DMS114 treated with DMSO at 0.1 percent for 48 hours (cell line): ENCODE results near the gene WDR70.
"Not testable (repeated sequence)": the region's sequence is repeated elsewhere in the genome, so short reads cannot be mapped to it uniquely, and the experiment has no call there.

Source experiments
- DNase-seq: peaks from one replicate; lab custom pipeline; 2025; ENCODE audit not compliant: unreplicated experiment; lab: John Stamatoyannopoulos, UW

Gene WDR70

GRCh38 chr5:37628876-37629275, 249.8 kb downstream of the WDR70 start:
- no peak for DNase-seq

GRCh38 chr5:37631939-37632338, 252.8 kb downstream of the WDR70 start:
- DNase-seq = no peak

- no peak for DNase-seq
Measured at GRCh38 chr5:37637165-37637845, 258.2 kb downstream of the WDR70 start.

DNA sequence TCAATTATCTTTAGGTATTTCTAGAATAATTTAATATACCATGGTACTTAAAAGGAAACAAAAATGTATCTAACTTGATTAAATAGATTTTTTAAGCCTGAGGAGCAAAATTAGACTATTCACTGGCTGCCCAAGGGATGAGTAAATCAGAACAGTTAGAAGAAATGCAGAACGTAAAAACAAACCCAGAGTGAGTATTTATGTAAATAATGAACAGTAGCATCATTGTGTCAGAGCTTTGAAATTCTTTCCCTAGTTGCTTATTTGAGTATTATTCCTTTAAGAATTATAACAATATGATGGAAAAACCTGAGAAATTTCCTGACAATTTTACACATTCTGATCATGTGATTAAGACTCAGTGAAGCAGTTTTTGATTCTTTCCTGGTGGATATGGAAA, 259.8 kb downstream of the WDR70 start:
- DNase-seq = no peak

DNA sequence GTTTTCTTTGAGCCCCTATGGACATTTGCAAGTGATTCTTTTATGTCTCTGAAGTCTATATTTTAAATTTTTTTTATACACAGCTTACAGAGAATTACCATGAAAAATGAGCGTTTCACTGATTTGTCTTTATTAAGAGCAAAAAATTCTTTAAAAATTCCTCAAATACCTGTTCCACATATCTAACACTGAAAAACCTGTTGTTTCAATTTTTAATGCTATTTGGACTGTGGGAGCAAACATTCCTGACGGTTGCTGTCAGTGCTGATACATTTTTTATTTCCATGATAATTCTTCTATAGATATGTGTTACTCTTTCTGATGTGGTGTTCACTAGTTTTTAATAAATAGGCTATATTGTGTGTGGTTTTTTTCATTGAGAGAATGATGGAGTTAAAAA, 261.0 kb downstream of the WDR70 start:
- no peak for DNase-seq

- no peak for DNase-seq
Measured at GRCh38 chr5:37641933-37642332, 262.8 kb downstream of the WDR70 start.

DNA sequence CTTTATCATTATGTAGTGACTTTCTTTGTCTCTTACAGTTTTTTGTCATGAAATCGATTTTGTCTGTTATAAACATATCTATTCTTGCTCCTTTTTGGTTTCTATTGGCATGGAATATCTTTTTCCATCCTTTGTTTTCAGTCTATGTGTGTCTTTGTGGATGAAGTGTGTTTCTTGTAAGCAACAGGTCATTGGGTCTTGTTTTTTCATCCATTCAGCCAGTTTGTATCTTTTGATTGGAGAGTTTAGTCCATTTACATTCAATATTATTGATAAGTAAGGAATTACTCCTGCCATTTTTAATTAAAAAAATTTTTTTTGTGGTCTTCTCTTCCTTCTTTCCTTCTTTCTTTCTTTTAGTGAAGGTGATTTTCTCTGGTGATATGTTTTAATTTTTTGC, 266.6 kb downstream of the WDR70 start:
- no peak for DNase-seq

DNA sequence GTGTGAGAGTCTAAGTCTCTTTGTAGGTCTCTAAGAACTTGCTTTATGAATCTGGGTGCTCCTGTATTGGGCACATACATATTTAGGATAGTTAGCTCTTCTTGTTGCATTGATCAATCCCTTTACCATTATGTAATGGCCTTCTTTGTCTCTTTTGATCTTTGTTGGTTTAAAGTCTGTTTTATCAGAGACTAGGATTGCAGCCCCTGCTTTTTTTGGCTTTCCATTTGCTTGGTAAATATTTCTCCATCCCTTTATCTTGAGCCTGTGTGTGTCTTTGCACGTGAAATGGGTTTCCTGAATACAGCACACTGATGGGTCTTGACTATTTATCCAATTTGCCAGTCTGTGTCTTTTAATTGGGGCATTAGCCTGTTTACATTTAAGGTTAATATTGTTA, 275.4 kb downstream of the WDR70 start:
- DNase-seq = not testable (repeated sequence)

DNA sequence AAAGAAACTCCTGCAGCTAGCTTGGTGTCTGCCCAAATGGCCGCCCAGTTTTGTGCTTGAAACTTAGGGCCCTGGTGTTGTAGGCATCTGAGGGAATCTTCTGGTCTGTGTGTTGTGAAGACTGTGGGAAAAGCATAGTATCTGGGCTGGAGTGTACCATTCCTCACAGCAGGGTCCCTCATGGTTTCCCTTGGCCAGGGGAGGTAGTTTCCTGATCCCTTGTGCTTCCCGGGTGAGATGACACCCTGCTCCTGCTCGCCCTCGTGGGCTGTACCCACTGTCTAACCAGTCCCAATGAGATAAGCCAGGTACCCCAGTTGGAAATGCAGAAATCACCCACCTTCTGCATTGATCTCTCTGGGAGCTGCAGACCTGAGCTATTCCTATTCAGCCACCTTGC, 277.9 kb downstream of the WDR70 start:
- no peak for DNase-seq

DNA sequence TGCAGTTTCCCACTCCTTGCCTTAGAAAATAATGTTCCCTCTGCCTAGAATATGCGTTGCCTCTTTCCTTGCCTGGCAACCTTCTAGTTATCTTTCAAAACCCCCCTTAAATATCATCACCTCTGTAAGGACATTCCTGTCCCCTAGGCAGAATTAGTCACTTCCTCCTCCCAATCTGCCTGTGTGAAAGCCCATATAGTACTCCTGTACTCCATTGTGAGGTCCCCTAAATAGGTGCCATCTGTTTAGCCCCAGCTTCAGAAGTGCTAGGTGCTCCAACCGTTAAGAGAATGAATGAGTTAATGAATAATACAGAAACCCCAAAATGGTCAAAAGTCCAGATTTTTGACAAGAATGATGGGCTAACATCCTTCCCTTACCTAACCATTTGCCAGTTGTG, 279.3 kb downstream of the WDR70 start:
- no peak for DNase-seq

- DNase-seq = no peak
Measured at GRCh38 chr5:37660319-37660718, 281.2 kb downstream of the WDR70 start.

DNA sequence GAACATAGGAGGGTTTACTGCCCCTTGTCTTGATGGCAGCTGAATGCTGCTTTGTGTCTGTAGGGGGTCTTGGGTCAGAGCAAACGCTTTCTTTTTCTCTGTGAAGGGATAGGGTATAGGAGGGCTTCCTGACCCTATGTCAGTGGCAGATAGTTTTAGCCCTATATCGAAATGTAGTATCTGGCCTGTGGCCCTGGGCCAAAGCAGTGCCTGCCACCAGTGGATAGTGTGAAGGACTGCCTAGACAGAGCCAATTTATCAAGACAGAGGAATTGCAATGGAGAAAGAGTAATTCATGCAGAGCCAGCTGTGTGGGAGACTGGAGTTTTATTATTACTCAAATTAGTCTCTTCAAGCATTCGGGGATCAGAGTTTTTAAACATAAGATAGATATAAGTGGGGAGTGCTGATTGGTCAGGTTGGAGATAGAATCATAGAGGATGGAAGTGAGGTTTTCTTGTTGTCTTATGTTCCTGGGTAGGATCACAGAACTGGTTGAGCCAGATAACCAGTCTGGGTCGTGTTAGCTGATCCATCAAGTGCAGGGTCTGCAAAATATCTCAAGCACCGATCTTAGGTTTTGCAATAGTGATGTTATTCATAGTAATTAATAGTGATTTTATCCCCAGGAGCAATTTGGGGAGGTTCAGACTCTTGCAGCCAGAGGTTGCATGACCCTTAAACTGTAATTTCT, 282.3 kb downstream of the WDR70 start:
- DNase-seq = no peak

GRCh38 chr5:37661951-37662350, 282.8 kb downstream of the WDR70 start:
- no peak for DNase-seq

DNA sequence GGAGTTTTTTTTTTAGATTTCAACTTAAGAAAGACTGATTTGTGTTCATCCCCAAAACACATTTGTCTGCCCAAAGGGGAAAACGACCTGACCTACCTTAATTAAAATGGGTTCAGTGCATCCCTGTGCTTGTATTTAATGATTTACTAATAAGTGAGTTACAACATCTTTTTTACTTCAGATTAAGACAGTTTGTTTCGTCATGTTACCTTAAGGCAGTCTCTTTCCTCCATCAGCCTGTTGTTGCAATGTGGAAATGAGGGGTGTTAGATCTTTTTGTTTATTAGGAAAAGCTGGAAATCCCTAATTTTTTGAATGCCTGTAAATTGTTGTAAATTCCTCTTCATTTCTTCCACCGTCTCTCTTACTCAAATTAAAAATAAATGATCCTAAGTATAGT, 283.2 kb downstream of the WDR70 start:
- no peak for DNase-seq

- DNase-seq = no peak
Measured at GRCh38 chr5:37662789-37663485, 283.8 kb downstream of the WDR70 start.

DNA sequence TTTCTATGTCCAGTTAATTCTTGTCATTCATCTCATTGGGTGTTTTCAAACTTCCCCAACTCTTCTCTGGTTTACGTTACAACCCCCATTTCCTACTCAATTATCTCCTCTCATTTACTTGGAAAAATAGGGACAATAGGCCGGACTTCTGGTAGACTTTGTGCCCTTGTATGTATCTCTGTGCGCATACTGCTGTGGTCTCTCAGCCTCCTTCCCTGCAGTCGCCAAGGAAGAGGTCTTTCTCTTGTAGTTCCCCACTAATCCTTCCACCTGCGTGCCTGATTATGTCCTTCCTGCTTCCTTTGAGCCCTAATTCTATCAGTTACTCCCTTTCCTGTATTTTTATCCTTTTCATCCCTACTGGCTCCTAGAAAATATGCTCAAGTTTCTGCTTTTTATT, 284.4 kb downstream of the WDR70 start:
- DNase-seq = no peak

- no peak for DNase-seq
Measured at GRCh38 chr5:37664551-37664950, 285.4 kb downstream of the WDR70 start.

DNA sequence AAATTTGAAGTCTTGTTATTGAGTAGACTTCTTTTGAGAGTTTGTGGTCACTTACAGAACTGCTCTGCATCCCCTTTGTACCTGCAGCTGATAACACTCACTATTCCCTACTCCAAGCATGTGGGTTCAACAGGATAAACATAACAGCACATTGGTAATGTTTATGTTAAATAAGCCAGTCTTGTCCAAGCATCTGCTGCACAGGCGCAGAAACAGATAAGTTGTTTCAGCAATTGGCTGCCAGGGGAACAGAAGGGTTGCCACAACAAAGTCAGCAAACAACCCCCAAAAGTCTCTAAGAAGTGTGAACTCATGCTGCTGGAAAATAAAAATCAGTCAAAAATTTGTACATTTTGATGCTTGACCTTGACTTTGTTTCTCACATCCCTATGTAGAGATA, 286.2 kb downstream of the WDR70 start:
- DNase-seq = no peak

DNA sequence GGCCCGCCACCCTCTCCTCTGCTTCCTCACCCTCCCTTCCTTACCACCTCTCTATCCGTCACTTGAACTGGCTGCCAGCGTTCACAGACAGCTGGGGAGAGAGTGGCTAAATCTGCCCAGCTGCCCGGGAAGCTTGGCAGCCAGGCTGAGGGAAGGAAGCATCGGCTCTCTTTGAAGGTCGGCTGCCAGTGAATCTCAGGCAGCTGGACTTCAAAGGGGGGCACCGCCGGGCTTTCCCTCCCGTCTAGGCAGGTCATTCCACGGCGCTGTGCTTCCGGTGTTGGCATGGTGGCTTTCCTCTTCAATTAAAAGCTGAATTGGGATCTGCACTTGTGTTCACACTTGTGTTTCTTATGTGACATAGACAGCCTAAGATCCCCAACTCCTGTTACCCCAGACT, 286.8 kb downstream of the WDR70 start:
- DNase-seq = no peak

- no peak for DNase-seq
Measured at GRCh38 chr5:37667430-37667829, 288.3 kb downstream of the WDR70 start.

DNA sequence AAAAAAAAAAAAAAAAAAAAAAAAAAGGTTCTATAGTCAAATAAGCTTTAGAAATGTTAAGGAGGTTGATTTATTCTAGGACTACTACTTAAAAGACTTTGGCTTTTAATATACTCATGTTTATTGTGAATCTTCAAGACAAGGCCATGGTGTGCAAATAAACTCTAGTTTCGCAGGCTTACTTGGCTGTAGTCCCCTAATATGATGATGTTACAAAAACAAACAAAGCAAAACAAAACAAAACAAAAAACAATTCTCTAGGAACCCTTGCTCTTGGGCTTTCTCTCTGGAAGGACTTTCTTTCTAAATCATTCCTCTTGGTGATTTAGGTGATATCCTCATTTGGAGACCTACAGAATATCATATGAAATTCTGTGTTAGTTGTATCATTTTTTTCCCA, 288.7 kb downstream of the WDR70 start:
- DNase-seq = no peak

GRCh38 chr5:37668524-37669047, 289.5 kb downstream of the WDR70 start:
- DNase-seq = no peak
